Right ventricle myocardium superior (tissue), 1 donor: Measurements from ENCODE around the gene DSCAML1. TPM values are rescaled to one million over a fixed set of nuclear protein-coding genes. Genes with fewer than 3 reads are reported as not detected.

Experiments used
- ATAC-seq: fragments of 200-7000 bp; cut with Tn5 transposase; one replicate; pipeline ENCODE4 v1.9.1; 2020; ENCODE audit warnings: mild to moderate bottlenecking; ENCODE audit not compliant: poor library complexity
- DNase-seq: peaks from one replicate; pipeline ENCODE4 v3.0.0-alpha.2; 2020
- intact Hi-C: fragments of 100-400 bp; cut with DNase I; formaldehyde crosslinking; loops from one replicate; pipeline ENCODE4 v1.11.2; 2022
- total RNA-seq: library from RNA; stranded (reverse); fragmentation: NEBNext Ultra II Directional; extraction: Animal tissue kit (Norgen Biotek cat#: 25700); gene quantifications from one replicate; pipeline ENCODE4 v1.2.1, GENCODE V29; 2021
- donor health status: DM: no; HTN: yes; CAD: no; lungs with severe emphysema.

The DSCAML1 gene
- total RNA-seq, 1 donor from 2014 or later: 0.83 TPM

DNA sequence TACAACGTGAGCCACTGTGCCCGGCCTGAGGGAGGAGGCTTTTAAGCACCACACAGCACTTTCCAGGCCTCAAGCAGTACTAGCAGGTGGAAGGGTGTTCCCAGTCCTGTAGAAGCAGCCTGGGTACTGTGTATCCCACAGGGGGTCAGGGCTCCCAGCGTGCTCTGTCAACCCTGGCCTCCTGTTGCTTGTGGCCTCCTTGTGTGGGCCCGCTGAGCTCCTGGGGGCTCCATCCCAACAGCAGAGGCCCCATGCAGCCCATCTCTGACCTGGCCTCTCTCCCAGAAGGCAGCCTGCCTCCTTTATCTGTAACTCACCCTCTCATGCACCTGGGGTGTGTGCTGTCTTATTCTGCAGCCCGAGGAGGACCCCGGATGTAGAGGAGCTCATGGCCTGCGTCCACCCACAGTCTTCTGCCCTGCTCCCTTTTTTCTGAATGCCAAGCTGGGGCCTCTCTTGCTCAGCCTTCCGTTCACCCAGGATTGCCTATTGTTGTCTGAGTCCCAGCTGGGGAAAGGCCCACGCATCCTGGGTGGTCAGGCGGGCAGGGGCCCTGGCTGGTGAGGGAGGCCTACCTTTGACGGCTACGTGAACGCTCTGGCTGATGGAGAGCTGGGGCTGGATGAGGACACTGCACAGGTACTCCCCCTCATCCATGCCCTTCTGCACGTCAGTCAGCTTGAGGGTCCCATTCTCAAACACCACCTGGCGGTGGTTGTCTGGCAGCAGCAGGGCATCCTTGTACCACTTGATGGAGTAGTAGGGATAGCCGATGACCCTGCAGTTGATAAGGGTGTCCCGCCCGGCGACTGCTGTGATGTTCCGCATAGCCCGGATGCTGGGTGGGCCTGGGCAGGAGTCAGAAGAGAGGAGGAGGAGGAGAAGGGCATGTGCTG is 280.9 kb downstream of the DSCAML1 start:
- ATAC-seq (no peak), DNase-seq (no peak)
- intact Hi-C loops: no loop called here

DNA sequence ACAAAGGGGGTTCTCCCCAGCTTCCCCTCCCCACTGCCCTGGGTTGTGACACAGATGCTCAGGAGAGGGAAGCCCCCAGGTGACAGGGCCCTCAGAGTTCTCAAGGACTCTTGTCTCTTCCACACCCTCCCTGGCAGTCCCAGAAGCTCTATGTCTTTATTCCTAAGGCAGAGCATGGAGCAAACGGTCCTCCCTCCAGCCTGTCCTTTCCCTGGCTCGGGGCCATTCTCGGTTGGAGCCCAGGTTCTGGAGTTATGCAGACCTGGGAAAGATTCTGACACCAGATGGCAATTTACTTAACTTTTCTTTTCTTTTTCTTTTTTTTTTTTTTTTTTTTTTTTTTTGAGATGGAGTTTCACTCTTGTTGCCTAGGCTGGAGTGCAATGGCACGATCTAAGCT is 282.8 kb downstream of the DSCAML1 start:
- no peak for DNase-seq
- ATAC-seq: no peak
- intact Hi-C loops: no loop called here

DNA sequence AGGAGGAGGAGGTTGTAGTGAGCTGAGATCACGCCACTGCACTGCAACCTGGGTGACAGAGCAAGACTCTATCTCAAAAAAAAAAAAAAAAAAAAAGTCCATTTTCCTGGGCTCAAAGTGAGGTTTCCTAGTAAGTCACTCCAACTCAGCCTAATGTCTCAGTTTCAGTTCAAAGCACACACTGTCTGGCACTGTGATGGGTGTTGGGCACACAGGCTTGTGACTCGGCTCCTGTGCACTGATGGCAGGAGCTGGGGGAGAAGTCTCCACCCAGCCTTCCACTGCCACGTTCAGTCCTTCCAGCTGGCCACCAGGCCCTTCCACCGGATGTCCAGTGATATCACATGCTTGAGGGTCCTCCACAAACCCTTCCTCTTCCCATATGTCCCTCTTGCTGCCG is 283.4 kb downstream of the DSCAML1 start:
- intact Hi-C loops: no loop called here
- DNase-seq (no peak), ATAC-seq (no peak)

DNA sequence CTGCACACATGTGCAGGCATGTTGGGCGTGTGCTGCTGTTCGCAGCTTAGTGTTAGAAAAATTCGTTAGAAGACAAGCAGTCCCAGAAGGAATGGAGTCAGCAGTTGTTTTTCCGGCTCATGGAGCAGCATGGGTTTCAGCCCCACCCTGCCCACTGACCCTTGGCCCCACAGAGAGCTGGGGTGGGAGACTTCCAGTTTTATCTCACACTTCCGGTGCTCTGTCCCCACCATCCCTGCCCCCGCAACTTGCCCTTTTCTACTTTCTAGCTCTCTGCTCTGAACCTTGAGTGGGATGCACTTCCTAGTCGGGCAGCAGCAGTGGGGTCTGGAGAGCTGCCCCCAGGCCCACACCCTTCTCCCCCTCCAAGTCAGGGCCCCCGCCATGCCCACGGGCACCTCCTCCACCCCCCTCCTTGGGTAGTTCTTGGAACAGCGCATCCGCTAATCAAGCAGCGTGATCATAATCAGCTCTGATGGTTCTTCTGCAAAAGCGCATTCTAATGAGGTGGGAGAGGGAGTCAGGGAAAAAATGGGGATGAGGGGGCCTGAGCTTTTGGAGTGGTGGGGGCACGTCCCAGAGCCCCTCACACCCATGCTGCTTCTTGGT is 285.0 kb downstream of the DSCAML1 start:
- DNase-seq: no peak
- intact Hi-C loops: no loop called here
- no peak for ATAC-seq

DNA sequence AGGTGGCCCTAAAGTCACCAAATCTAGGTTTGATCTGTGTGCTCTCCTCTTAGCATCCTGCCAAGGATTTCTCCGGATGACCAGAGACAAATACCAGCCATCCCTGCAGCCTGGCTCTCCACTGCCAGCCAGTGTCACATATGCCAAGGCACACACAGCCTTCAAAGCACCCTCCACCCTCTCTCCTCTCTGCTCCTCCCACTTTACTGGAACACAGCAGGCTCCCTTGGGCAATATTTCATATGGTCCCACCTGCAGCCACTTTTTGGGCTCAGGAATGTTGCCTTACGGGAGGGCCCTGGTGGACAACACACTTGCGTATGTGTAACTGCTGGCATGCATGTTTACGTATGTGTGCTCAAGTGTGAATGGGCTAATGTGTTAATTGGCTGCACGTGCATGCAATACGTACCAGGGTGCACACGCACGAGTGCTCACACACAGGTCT is 285.5 kb downstream of the DSCAML1 start:
- DNase-seq (no peak), ATAC-seq (no peak)
- intact Hi-C loops: no loop called here

DNA sequence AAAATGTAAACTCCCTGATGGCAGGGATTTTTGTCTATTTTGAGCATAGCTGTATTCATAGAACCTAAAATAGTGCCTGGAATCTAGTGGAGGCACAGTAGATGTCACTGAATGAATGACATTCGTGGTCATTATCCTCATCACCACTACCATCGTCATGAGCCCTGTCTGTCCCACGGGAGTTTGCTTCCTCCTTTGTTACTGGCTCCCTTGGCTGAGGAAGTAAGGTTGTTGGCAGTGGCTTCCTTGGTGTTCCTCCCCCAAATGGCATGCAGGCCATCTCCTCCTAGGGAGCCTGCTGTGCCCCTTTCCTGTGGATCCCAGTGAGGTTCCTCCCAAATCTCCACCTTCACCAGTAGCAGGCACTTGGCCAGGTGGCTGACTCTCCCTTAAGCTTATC is 286.4 kb downstream of the DSCAML1 start:
- DNase-seq: no peak
- no peak for ATAC-seq
- intact Hi-C loops: no loop called here

DNA sequence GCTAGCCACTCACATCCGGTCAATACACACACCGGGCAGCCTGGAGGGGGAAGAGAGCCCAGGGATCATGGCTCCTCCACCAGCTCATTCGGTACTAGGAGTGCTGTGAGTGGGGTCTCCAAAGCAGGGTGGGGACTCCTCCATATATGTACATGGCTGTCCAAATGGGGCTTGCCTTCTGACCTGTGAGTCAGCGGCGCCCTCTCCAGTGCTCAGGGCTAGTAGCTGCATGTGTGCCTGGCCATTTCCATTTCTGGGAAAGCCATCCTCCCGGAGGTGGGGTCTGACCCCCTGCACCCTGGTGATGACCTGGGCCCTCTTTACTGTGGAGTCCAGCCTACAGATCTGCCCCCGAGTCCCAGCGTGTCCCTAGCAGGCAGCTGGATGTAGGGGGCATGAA is 287.5 kb downstream of the DSCAML1 start:
- intact Hi-C loops: no loop called here
- no peak for DNase-seq
- ATAC-seq: no peak

DNA sequence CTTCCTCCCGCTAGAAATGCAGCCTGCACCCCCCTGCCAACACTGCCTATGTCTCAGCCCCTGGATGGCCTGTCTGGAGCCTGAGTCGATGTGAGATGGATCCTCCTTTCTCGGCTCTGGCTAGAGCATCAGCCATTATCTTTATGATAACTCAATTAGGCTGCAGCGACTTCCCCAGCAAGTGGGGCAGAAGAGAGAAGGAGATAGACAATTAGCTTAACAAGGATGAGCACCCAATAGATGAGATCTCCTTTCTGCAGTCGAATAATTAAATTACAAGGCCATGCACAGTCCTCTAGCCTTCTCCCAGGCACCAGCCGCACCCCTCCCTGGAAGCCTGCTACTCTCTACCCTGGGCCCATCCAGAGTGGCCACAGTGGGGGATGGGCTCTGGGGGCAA is 290.0 kb downstream of the DSCAML1 start:
- ATAC-seq: no peak
- intact Hi-C loops: no loop called here

DNA sequence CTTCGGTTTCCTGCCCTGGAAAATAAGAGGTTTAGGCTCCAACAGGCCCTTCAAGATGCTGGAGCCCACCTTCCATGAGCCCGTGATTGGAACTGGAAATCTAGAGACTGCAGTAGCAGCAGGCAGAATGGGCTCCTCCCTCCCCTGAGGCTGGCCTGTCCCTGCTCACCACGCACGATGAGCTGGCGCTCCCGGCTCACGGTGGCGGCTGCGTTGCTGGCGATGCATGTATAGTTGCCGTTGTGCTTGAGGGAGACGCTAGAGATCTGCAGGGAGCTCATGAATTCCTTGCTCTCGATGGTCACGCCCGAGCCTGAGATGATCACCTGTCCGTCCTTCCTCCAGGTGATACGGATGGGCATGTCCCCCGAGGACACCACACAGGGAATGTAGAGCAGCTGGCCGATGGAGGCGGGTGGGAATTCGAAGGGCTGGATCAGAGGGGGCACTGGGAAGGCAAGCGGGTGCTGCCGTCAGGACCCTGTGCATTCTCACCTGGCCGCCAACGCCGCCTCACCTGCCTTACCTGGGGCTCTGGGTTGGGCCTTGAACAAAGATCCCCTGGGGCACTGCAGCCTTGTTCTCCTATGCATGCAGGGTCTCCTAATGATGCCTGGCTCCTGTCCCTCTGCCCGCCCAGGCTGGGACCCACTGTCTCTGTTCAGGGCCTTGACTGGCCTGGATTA is 291.6 kb downstream of the DSCAML1 start:
- DNase-seq (no peak), ATAC-seq (no peak)
- intact Hi-C loops: no loop called here

More for the DNA sequence above, 290.0 kb downstream of the DSCAML1 start:
- DNase-seq: no peak

DNA sequence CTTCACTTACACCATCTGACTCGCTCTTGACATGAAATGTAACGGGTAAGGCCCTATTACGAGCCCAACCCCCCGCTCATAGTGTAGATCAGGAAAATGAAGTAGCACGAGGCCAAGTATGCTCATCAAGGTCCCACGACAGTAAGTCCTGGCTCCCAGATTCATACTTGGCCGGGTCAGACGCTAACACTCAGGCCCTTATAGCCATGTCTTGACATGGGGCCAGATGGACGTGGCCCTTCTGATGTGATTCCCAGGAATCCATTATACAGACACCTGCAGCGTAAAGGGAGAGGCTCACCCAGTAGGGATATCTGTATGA is 294.3 kb downstream of the DSCAML1 start:
- DNase-seq (no peak), ATAC-seq (no peak)
- intact Hi-C loops: no loop called here

DNA sequence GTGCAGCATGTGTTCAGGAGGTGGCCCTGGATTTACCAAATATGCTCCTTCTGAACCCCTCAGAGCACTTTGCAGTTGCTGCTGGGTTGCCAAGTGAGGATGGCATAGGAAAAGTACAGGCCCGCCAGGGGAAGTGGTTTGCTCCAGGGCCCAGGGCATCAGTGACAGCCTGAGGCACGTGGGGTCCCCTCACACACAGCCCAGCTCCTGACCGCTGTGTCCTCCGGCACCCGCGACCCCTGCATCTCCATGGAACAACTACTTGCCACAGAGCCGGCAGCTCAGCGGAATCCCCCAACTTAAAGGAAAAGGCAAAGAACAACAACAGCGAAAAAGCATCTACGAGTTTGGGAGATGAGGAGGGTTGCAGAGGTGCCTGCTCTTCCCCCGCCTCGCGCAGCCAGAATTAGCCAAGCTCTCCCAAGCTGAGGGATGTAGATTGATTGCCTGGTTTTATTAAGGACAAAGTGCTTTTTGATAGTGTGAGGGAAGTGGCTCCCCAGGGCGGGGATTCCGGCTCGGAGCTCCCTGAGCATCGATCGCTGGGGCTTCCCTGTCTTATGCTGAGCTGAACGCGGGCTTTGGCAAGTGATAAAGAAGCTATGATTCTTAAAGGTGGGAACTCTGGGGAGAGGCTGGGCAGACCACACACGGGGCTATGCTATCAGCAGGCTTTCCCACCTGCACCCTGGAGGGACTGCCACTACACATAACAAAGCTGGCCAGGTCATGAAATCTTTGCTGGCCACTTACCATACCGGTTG is 294.8 kb downstream of the DSCAML1 start:
- intact Hi-C loops: no loop called here
- ATAC-seq (no peak), DNase-seq (no peak)

DNA sequence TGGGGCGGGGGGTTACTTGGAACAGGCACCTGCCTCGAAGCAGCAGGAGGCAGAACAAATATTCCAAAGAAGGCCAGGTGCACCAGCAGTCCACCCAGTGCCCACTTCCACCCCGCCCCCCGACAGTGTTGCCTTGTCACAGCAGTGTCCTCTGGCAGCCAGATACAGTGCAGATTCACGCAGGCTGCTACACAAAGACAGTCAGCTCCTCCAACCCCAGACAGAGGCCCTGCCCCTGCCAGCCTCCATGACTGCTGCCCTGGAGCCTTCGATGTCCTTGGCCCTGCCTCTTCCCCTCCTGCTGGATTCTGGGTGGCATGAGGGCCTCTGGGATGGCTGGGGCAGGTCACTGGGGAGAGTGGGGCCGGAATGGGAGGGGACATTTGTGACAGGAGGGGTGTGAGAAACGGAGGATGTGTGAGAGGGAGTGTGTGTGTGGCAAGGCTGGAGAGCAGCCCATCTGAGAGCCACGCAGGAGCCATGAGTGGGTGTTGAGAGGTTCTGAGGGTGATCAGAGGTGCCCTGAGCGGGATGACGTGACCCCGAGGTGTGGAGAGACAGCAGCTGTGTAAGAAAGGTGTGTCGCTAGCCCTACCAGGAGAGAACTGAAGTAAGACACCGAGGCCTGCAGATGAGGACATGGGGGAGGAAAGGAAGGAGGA is 295.6 kb downstream of the DSCAML1 start:
- intact Hi-C loops: no loop called here
- DNase-seq: no peak
- no peak for ATAC-seq

DNA sequence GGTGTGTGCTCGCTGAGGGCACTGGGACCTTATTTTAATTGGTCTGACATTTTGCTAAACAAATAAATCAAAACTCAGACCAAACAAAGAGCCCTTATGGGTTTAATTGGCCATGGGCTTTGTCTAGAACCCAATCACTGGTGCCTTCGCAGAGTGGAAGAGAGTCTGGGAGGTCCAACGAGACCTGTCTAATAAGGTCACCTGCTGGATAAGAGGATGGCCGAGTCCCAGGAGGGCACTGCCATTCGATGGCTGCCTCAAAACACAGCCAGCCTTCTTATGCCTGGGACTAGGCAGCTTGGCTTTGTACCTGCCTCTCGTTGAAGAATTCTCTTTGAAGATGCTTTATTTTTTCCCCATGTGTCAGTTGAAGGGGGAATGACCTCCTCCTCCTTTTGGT is 298.2 kb downstream of the DSCAML1 start:
- no peak for ATAC-seq
- intact Hi-C loops: no loop called here

DNA sequence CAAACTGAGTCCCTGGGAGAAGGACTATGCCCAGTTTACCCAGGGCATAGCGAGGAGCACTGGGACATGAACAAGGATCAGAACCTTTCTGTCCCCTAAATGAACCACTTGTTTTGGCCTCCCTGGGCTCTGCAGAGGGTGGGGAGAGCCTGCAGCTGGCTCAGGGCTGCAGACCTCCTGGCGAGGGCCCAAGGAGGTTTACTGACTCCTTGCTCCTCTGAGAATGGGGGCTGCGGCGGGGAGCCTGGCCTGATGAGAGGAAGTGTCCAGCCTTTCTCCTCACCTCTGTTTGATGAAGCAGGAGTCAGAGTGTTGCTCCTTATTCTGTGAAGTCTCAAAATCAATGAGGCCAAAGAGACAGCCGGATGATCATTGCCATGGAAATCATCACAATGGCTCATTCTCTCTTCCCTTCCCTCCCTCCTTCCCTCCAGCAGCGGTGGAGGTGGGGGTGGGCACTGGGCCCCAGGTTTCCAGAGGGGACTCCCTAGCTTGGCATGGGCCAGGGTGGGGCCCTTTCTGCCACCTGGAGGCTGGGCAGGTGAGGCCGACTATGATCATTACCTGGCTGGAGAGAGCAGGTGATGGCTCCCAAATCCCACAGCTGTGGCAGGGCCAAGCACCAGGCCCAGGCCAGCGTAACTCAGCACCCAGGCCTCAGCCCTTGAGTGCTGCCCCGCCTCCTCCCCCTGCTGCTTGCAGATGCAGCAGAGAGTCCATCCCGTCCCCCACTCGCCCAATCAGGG is 299.6 kb downstream of the DSCAML1 start:
- intact Hi-C loops: no loop called here
- ATAC-seq (no peak), DNase-seq (no peak)

More for the DNA sequence above, 298.2 kb downstream of the DSCAML1 start:
- DNase-seq: no peak

DNA sequence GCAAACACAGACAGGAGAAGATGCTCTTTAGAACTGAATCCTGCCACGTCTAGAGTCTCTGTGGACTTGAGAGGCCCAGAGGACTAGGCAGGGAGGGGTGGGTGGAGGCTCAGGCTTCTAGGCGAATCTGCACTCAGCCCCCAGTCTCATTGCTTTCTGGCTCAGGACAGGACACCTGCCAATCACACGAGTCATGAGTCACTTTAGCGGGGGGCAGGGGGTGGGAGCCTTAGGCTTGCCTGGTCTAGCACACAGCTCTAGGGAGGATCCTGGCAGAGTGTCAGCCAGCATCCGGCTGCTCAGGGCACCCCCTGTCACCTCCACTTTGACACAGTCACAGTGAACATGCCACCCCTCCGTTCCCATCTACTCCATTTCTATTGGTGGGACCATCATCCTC is 301.7 kb downstream of the DSCAML1 start:
- intact Hi-C loops: no loop called here
- DNase-seq: no peak
- ATAC-seq: no peak

DNA sequence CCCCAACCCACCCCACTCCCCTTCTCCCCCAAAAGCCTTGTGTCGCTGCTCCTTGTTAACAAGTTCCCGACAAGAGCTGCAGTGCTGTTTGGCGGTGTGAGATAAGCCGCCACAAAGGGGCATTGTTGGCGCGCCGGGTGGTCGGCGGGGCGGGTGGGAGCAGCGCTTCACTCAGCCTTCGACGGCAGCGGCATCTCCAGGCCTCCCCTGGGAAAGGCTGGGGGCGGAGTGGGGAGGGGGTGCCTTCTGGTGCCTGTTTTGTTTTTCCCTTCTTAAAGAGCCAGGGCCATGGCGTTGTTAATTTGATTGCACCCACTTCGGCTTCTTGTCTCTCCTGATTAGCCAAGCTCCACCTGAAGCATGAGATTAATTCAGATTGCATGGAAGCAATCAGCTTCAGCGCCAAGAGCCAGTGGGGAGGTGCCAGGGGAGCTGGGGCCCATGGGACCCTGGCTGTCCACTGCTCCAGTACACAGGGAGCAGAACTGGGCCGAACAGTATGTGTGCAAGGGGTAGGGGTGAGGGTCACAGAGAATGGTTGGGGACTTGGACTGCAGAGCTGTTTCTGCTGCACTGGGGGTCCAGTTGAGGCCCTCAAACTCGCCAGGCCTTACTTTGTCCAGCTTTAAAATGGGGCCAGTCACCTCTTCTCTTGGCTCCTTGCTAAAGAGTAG is 304.3 kb downstream of the DSCAML1 start:
- ATAC-seq: no peak
- intact Hi-C loops: no loop called here
- no peak for DNase-seq

DNA sequence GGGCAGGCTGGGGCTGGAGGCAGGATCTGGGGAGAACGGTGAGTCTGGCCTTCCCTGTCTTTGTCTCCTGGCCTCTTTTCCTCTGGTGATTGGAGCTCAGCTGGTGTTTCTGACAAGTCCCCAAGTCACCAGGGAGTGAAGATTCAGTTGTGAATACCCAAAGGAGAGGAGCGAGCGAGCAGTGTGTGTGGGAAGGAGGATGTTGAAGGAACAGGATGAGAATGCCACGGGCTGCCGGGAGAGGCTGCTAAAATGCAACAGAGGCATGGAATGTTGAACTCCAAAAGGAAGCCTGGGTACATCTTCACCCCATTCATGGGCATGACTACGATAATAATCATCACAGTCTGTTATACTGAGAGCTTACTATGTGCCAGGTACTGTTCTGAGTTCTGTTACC is 306.1 kb downstream of the DSCAML1 start:
- ATAC-seq (no peak), DNase-seq (no peak)
- intact Hi-C loops: no loop called here
